BJ (cell line): ENCODE results near the gene REEP1. TPM values are rescaled to one million over a fixed set of nuclear protein-coding genes. Genes with fewer than 3 reads are reported as not detected.

Experiments
- CTCF ChIA-PET: fragments of 350-600 bp; formaldehyde crosslinking; extraction: SDS; loops from one replicate; lab custom pipeline; 2021; ENCODE audit warnings: antibody characterized with exemption, inconsistent platforms; lab: Yijun Ruan, JAX
- POLR2A ChIA-PET: fragments of 300-600 bp; sonication (Branson Sonifier 250); formaldehyde crosslinking; extraction: SDS; loops from one replicate; lab custom pipeline; 2021; ENCODE audit warnings: antibody characterized with exemption; lab: Charles Lee
- DNase-seq: peaks from one replicate; pipeline ENCODE4 v3.0.0-alpha.2; 2011; ENCODE audit warnings: low read depth
- H3K27me3 ChIP-seq: 2 replicates; pipeline ENCODE4 v1.6.0; 2011; ENCODE audit warnings: low read length; ENCODE audit not compliant: control insufficient read depth, insufficient read depth
- H3K36me3 ChIP-seq: 2 replicates; pipeline ENCODE4 v1.5.1; 2011; ENCODE audit warnings: low read length; ENCODE audit not compliant: control insufficient read depth, insufficient read depth
- H3K4me3 ChIP-seq: 2 replicates; pipeline ENCODE4 v1.5.1; 2011; ENCODE audit warnings: low read depth, mild to moderate bottlenecking, control low read depth, low read length
- CTCF ChIP-seq: IDR thresholded peaks from 2 replicates; pipeline ENCODE4 v1.5.1; 2011; ENCODE audit warnings: low read depth, mild to moderate bottlenecking, control low read depth, inconsistent platforms, low read length, moderate library complexity; ENCODE audit not compliant: insufficient read depth
- polyA plus RNA-seq: library from polyadenylated mRNA; depleted of rRNA; stranded (reverse); fragments of >200 nt; gene quantifications from 2 replicates; pipeline ENCODE4 v1.2.3, GENCODE V29; 2011

The REEP1 gene
- polyA plus RNA-seq, 1 experiment, result 0.13 TPM

GRCh38 chr2:86313341-86313740 is 24.1 kb downstream of the REEP1 start:
- no peak for DNase-seq
- Histone ChIP-seq H3K27me3 (no peaks in the 10 kb centered on the region; the same call in 1 of the 2 replicates), H3K4me3 (no peak overlapping the region), H3K36me3 (no peaks in the 10 kb centered on the region)
- ChIA-PET CTCF (no interaction called here), POLR2A (no interaction called here)
- TF ChIP-seq CTCF, result no peak

- H3K27me3 ChIP-seq, result no peaks in the 10 kb centered on the region; the same call in 1 of the 2 replicates
- POLR2A ChIA-PET, result no interaction called here
- H3K36me3 ChIP-seq, result no peaks in the 10 kb centered on the region
These were observed 25.5 kb downstream of the REEP1 start for GRCh38 chr2:86311879-86312278.

GRCh38 chr2:86309966-86310365 is 27.5 kb downstream of the REEP1 start:
- Histone ChIP-seq H3K4me3 (no peak overlapping the region), H3K36me3 (no peaks in the 10 kb centered on the region), H3K27me3 (no peaks in the 10 kb centered on the region; the same call in 1 of the 2 replicates)
- CTCF ChIA-PET, result no interaction called here
- POLR2A ChIA-PET, result no interaction called here
- no peak for DNase-seq
- TF ChIP-seq CTCF, result no peak

More at GRCh38 chr2:86311879-86312278, 25.5 kb downstream of the REEP1 start:
- no peak overlapping the region for H3K4me3 ChIP-seq
- CTCF ChIA-PET, result no interaction called here
- DNase-seq, result no peak
- TF ChIP-seq CTCF, result no peak

- POLR2A ChIA-PET, result no interaction called here
- CTCF ChIA-PET, result no interaction called here
- H3K27me3 ChIP-seq, result no peaks in the 10 kb centered on the region; the same call in 1 of the 2 replicates
- no peak for DNase-seq
- TF ChIP-seq CTCF, result no peak
- H3K4me3 ChIP-seq, result no peak overlapping the region
- H3K36me3 ChIP-seq, result no peaks in the 10 kb centered on the region
These were observed 28.3 kb downstream of the REEP1 start for GRCh38 chr2:86308984-86309695.

GRCh38 chr2:86308356-86308755 is 29.1 kb downstream of the REEP1 start:
- no peak overlapping the region for H3K4me3 ChIP-seq
- ChIA-PET CTCF (no interaction called here), POLR2A (no interaction called here)
- H3K36me3 ChIP-seq, result no peaks in the 10 kb centered on the region
- no peaks in the 10 kb centered on the region; the same call in 1 of the 2 replicates for H3K27me3 ChIP-seq
- DNase-seq, result no peak
- no peak for TF ChIP-seq CTCF
